HFFc6 (cell line): ENCODE measurements around the gene ZFP2. TPM values are rescaled to one million over a fixed set of nuclear protein-coding genes. Genes with fewer than 3 reads are reported as not detected.

Experiments used
- DNase-seq: peaks from one replicate; pipeline ENCODE4 v3.0.0-alpha.2; 2018
- H3K27ac Mint-ChIP-seq: 2 replicates; pipeline ENCODE4 v1.8.0; 2020; ENCODE audit warnings: mild to moderate bottlenecking, mixed read lengths
- H3K27me3 Mint-ChIP-seq: 2 replicates; pipeline ENCODE4 v1.8.0; 2021; ENCODE audit warnings: mild to moderate bottlenecking, moderate library complexity, mixed read lengths; ENCODE audit not compliant: insufficient read depth
- H3K36me3 Mint-ChIP-seq: 2 replicates; pipeline ENCODE4 v1.8.0; 2021; ENCODE audit warnings: low read depth, mixed read lengths
- H3K4me1 Mint-ChIP-seq: 2 replicates; pipeline ENCODE4 v1.8.0; 2020; ENCODE audit warnings: low read depth, mixed read lengths
- H3K4me3 Mint-ChIP-seq: 2 replicates; pipeline ENCODE4 v1.8.0; 2020; ENCODE audit warnings: mild to moderate bottlenecking, moderate library complexity, mixed read lengths
- H3K9me3 Mint-ChIP-seq: 2 replicates; pipeline ENCODE4 v1.8.0; 2020; ENCODE audit warnings: mild to moderate bottlenecking, mixed read lengths
- total RNA-seq, 6 experiments: library from RNA; stranded (reverse); fragmentation: NEBNext Ultra II Directional; extraction: Animal tissue kit (Norgen Biotek cat#: 25700); gene quantifications; 2 replicates in 1 of 6; 3 replicates in 5 of 6; pipeline ENCODE4 v1.2.3, GENCODE V29; 2021
- TF ChIP-seq, protein P1 (sequence below): fragments of 200-600 bp; sonication (generic); IDR thresholded peaks from 2 replicates; pipeline ENCODE4 v1.5.0; 2021; ENCODE audit warnings: antibody characterized with exemption, mild to moderate bottlenecking

ZFP2 gene
- total RNA-seq, 6 experiments from 2014 or later = 0.11 to 0.14 (median 0.14) TPM; not detected in 3

GRCh38 chr5:178883815-178884430, 11.8 kb upstream of the ZFP2 start:
- Mint-ChIP-seq H3K4me1 (no peaks in the 10 kb centered on the region), H3K4me3 (no peak overlapping the region), H3K27me3 (no peaks in the 10 kb centered on the region), H3K36me3 (peaks cover 90% of the 10 kb centered on the region), H3K9me3 (peaks cover 91% of the 10 kb centered on the region), H3K27ac (no peak overlapping the region)
- no peak for DNase-seq
- TF ChIP-seq, protein P1, sequence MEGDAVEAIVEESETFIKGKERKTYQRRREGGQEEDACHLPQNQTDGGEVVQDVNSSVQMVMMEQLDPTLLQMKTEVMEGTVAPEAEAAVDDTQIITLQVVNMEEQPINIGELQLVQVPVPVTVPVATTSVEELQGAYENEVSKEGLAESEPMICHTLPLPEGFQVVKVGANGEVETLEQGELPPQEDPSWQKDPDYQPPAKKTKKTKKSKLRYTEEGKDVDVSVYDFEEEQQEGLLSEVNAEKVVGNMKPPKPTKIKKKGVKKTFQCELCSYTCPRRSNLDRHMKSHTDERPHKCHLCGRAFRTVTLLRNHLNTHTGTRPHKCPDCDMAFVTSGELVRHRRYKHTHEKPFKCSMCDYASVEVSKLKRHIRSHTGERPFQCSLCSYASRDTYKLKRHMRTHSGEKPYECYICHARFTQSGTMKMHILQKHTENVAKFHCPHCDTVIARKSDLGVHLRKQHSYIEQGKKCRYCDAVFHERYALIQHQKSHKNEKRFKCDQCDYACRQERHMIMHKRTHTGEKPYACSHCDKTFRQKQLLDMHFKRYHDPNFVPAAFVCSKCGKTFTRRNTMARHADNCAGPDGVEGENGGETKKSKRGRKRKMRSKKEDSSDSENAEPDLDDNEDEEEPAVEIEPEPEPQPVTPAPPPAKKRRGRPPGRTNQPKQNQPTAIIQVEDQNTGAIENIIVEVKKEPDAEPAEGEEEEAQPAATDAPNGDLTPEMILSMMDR = no peak

- Mint-ChIP-seq H3K4me1 (no peaks in the 10 kb centered on the region), H3K27ac (no peak overlapping the region), H3K9me3 (peaks cover 59% of the 10 kb centered on the region), H3K4me3 (no peak overlapping the region), H3K27me3 (peaks cover 2% of the 10 kb centered on the region; the same call in 1 of the 2 replicates), H3K36me3 (peaks cover 9% of the 10 kb centered on the region)
- no peak for DNase-seq
- TF ChIP-seq, protein P1 = no peak
Observed at GRCh38 chr5:178899289-178899688, 3.6 kb downstream of the ZFP2 start.

DNA sequence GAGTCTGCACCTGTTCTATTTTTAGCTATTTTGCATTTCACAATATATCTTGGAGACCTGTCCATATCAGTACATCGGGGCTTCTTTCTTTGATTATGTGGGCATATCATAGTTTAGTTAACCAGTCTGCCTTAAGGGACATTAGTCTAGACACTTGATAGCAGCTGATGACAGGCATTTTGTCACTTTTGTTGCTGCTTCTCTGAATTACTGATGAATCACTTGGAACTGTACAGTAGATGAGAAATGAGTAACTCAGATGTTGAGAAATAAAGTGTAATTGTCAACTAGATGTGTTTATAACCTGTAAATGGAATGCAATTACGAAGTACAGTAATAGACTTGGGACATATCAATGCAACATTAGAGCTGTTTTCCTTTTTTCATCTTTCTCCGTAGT, 7.1 kb downstream of the ZFP2 start:
- Mint-ChIP-seq H3K27me3 (peaks cover 3% of the 10 kb centered on the region; the same call in 1 of the 2 replicates), H3K27ac (no peak overlapping the region), H3K4me1 (no peaks in the 10 kb centered on the region), H3K9me3 (peaks cover 55% of the 10 kb centered on the region), H3K4me3 (no peak overlapping the region), H3K36me3 (peaks cover 13% of the 10 kb centered on the region)
- no peak for DNase-seq
- TF ChIP-seq, protein P1 = no peak

DNA sequence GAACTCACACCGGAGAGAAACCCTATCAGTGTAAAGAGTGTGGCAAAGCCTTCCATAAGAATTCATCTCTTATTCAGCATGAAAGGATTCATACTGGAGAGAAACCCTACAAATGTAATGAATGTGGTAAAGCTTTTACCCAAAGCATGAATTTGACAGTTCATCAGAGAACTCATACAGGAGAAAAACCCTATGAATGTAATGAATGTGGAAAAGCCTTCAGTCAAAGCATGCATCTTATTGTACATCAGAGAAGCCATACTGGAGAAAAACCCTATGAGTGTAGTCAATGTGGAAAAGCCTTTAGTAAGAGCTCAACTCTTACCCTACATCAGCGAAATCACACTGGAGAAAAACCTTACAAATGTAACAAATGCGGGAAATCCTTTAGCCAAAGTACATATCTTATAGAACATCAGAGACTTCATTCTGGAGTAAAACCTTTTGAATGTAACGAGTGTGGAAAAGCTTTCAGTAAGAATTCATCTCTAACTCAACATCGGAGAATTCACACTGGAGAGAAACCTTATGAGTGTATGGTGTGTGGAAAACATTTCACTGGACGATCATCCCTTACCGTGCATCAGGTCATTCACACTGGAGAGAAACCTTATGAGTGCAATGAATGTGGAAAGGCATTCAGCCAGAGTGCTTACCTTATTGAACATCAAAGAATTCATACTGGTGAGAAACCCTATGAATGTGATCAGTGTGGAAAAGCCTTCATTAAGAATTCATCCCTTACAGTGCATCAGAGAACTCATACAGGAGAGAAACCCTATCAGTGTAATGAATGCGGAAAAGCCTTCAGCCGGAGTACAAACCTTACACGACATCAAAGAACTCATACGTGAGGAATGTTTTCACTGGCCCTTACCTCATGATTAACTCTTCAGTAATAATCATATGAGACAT, 36.4 kb downstream of the ZFP2 start:
- no peaks in the 10 kb centered on the region for H3K4me1 Mint-ChIP-seq
- peaks cover 99% of the 10 kb centered on the region for H3K9me3 Mint-ChIP-seq
- TF ChIP-seq, protein P1 = no peak
- H3K27me3 Mint-ChIP-seq = peaks cover 2% of the 10 kb centered on the region
- H3K36me3 Mint-ChIP-seq = peaks cover 51% of the 10 kb centered on the region
- no peak overlapping the region for H3K27ac Mint-ChIP-seq
- H3K4me3 Mint-ChIP-seq = no peak overlapping the region
- no peak for DNase-seq

DNA sequence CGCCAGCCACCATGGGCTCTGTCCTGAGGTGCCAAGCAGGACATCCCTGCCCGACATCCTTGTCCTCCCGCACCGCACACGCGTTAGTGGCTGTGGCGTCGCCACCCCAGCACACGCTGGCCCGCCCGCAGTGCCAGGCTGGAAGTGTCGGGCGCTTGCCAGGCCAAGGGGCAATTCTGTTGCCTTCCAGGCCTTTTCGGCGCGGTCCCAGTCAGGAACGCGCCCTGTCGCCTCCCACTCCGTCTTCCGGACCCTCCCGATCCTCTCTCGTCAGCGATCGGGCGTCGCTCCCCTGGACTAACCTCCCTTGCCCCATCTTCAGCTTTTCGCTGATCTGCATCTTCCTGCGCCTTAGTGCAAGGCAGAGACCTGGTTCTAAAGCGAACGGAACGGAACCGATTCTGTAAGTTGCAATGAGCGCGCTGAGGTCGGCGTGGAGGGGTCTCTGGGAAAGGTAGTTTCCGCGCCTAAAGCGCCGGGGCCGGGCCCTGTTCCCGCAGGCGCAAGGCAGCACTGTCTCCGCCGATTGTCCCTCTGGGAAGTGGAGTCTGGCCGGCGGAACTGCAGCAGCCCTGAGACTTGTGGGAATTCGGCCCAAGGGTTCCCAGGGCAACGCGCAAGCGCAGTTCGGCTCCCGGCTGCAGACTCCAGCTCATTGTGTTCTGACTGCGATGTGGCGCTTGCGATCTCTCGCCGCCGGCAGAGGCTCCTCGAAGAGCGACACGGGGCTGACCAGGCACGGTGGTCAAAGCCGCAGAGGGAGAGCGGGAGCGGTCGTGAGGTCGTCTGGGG, 45.1 kb downstream of the ZFP2 start, which contains the start of gene ZNF454:
Gene ZNF454, plus strand, starts transcription at position 630 of the 792 bp plus-strand sequence. CDS start 1,594 bp downstream, outside the sequence.
- no peak within 1 kb of the TSS for H3K4me3 Mint-ChIP-seq
- H3K36me3 Mint-ChIP-seq = peaks cover 13% of the 10 kb centered on the region; the same call in 1 of the 2 replicates
- peaks cover 1% of the 10 kb centered on the region; the same call in 1 of the 2 replicates for H3K27me3 Mint-ChIP-seq
- no peak within 1 kb of the TSS for H3K27ac Mint-ChIP-seq
- no peak for DNase-seq
- TF ChIP-seq, protein P1 = no peak
- peaks cover 91% of the 10 kb centered on the region for H3K9me3 Mint-ChIP-seq
- no peaks in the 10 kb centered on the region for H3K4me1 Mint-ChIP-seq
